K562 (cell line): Measurements from ENCODE around the gene SPHK1. TPM values are rescaled to one million over a fixed set of nuclear protein-coding genes. Genes with fewer than 3 reads are reported as not detected.

Experiments
- BCOR ChIP-seq: fragments of 450-650 bp; IDR thresholded peaks from 2 replicates; pipeline ENCODE4 v1.6.1; 2016
- CBFA2T3 ChIP-seq: fragments of 450-650 bp; IDR thresholded peaks from 2 replicates; pipeline ENCODE4 v1.6.1; 2017
- HDAC6 ChIP-seq: IDR thresholded peaks from 2 replicates; pipeline ENCODE4 v1.6.1; 2012; ENCODE audit warnings: low read depth, mild to moderate bottlenecking, control low read depth, inconsistent platforms, low read length, moderate library complexity
- MAFG ChIP-seq: fragments of 450-650 bp; conservative IDR thresholded peaks from 2 replicates; pipeline ENCODE4 v1.6.1; 2016; ENCODE audit warnings: missing genetic modification characterization, missing compliant biosample characterization
- NCOA1 ChIP-seq: fragments of 450-650 bp; IDR thresholded peaks from 2 replicates; pipeline ENCODE4 v1.6.1; 2016; ENCODE audit warnings: low read depth
- POLR2AphosphoS2 ChIP-seq: IDR thresholded peaks from 2 replicates; pipeline ENCODE4 v1.6.1; 2012; ENCODE audit warnings: low read length, improper control_type of control experiment
- POLR2H ChIP-seq: IDR thresholded peaks from 2 replicates; pipeline ENCODE4 v1.6.1; 2016; ENCODE audit warnings: missing genetic modification characterization, low read depth, mild to moderate bottlenecking, control low read depth, missing compliant biosample characterization, moderate library complexity
- U2AF1 ChIP-seq: fragments of 200-400 bp; formaldehyde crosslinking; optimal IDR thresholded peaks from 2 replicates; pipeline ENCODE3; 2017; ENCODE audit warnings: mild to moderate bottlenecking, low read depth, low read length, moderate library complexity
- ZEB2 ChIP-seq: fragments of 450-650 bp; IDR thresholded peaks from 2 replicates; pipeline ENCODE4 v1.6.1; 2016
- ZNF253 ChIP-seq: fragments of 250-450 bp; sonication (Bioruptor Pico); conservative IDR thresholded peaks from 2 replicates; pipeline ENCODE4 v1.6.1; 2021; ENCODE audit warnings: mild to moderate bottlenecking
- polyA plus RNA-seq, 8 experiments: library from polyadenylated mRNA; depleted of rRNA in 4 of 8; stranded (reverse) in 5 of 8; unstranded in 3 of 8; fragments of >200 nt; fragmentation: Nextera tagmentation in 2 of 8; fragmentation: Illumina TruSeq in 1 of 8; extraction: Ambion mirVana in 2 of 8; extraction: Trizol in 1 of 8; gene quantifications; 2 replicates each; pipeline versions ENCODE4 v1.2.1 to v1.2.3, GENCODE V29; 2011 to 2014; ENCODE audit warnings: inconsistent platforms in 1 of 8, missing spikeins in 1 of 8
- total RNA-seq, 7 experiments: library from RNA; depleted of rRNA in 6 of 7; stranded (reverse); fragments of >200 nt in 6 of 7; fragmentation: Illumina TruSeq in 2 of 7; extraction: Trizol in 2 of 7; gene quantifications; 2 replicates each; pipeline versions ENCODE4 v1.2.1 to v1.2.3, GENCODE V29; 2011 to 2021; ENCODE audit warnings: low replicate concordance in 1 of 7
- TF ChIP-seq, protein P1 (sequence below): fragments of 250-450 bp; sonication (Bioruptor Pico); IDR thresholded peaks from 2 replicates; pipeline ENCODE4 v1.5.0; 2021; ENCODE audit warnings: mild to moderate bottlenecking, moderate library complexity
- TF ChIP-seq, protein P2 (sequence below): fragments of 450-650 bp; formaldehyde crosslinking; IDR thresholded peaks from 2 replicates; pipeline ENCODE4 v1.4.0; 2020; ENCODE audit warnings: mild to moderate bottlenecking, mixed read lengths
- TF ChIP-seq, protein P3 (sequence below): sonication (generic); formaldehyde crosslinking; IDR thresholded peaks from 2 replicates; pipeline ENCODE4 v1.8.0; 2022; ENCODE audit warnings: mild to moderate bottlenecking, low read depth, missing genetic modification reagents
- TF ChIP-seq, protein P4 (sequence below): sonication (generic); formaldehyde crosslinking; IDR thresholded peaks from 2 replicates; pipeline ENCODE4 v1.8.0; 2022; ENCODE audit warnings: mild to moderate bottlenecking, missing genetic modification reagents
- TF ChIP-seq, protein P5 (sequence below), 3 experiments: fragments of 200-800 bp in 1 of 3; sonication (Bioruptor generic) in 1 of 3; sonication (generic) in 1 of 3; formaldehyde crosslinking in 1 of 3; IDR thresholded peaks; 2 replicates each; pipeline versions ENCODE4 v1.6.1 to v1.8.0; 2016 to 2022; ENCODE audit warnings: mild to moderate bottlenecking in 2 of 3, missing compliant biosample characterization in 2 of 3, missing genetic modification characterization in 2 of 3, missing genetic modification reagents in 1 of 3

The SPHK1 gene
- total and polyA plus RNA-seq, 9 of the 15 experiments (the other 6 are each of a cell fraction or from before 2014, with no cell fraction given) = 0.21 to 60.3 (median 14.5) TPM

- TF ChIP-seq, protein P1, sequence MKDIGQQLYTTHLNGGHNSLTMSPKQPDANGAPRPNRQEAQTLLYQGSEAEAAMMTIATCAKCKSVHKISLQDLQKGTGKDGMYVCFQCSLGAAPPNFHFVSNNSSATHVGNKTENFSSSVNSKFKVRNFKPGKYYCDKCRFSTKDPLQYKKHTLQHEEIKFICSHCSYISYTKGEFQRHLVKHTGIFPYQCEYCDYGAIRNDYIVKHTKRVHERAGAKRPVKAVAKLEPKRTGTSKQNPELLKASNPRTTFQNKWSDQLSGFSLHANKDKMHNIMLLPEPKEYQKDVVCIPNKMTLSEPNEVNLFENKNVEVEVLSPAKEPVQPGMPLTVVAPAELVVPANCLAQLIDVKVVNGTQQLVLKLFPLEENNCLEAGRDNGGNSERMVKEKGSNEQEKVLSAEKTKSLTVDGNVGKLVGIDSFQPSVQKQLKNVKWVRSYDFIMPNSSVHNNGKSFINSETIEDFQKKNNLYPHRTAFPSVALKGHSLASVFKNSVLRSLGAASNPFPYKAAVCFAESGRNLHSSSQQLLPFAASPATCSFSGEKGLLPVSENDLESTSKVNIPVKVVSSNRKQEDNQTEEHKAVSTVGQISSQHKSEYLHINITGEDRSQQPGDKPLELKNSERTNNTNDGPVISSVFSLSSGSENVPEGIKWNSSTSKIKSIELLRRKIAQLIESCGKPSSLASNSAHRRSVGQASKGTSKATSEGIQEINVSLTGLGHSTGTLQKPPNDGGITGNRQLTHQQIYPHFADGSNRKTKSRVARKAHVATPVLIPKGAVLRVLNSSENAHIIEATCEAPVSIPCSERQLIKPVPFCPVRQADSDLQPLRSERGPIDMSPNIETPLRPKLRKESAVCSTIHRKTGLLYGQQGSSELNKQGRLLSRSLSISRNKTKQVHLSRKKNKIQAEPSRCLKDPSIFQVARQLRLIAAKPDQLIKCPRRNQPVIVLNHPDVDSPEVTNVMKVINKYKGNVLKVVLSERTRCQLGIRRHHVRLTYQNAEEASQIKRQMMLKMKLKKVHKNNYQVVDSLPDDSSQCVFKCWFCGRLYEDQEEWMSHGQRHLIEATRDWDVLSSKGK (CRISPR knock-in tag) = no peak
- no peak for TF ChIP-seq POLR2H (tag)
- TF ChIP-seq BCOR = 0 out of 2 replicates have a peak, but pooled peaks have one; percentile 9
- no peak for TF ChIP-seq POLR2AphosphoS2
- TF ChIP-seq ZNF253 (CRISPR knock-in tag) = no peak
- TF ChIP-seq CBFA2T3 = peak; percentile 16
- no peak for TF ChIP-seq NCOA1
- no peak for TF ChIP-seq ZEB2
- TF ChIP-seq U2AF1 = no peak
- TF ChIP-seq, protein P2, sequence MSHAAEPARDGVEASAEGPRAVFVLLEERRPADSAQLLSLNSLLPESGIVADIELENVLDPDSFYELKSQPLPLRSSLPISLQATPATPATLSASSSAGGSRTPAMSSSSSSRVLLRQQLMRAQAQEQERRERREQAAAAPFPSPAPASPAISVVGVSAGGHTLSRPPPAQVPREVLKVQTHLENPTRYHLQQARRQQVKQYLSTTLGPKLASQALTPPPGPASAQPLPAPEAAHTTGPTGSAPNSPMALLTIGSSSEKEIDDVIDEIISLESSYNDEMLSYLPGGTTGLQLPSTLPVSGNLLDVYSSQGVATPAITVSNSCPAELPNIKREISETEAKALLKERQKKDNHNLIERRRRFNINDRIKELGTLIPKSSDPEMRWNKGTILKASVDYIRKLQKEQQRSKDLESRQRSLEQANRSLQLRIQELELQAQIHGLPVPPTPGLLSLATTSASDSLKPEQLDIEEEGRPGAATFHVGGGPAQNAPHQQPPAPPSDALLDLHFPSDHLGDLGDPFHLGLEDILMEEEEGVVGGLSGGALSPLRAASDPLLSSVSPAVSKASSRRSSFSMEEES (CRISPR knock-in tag) = no peak
- TF ChIP-seq, protein P3, sequence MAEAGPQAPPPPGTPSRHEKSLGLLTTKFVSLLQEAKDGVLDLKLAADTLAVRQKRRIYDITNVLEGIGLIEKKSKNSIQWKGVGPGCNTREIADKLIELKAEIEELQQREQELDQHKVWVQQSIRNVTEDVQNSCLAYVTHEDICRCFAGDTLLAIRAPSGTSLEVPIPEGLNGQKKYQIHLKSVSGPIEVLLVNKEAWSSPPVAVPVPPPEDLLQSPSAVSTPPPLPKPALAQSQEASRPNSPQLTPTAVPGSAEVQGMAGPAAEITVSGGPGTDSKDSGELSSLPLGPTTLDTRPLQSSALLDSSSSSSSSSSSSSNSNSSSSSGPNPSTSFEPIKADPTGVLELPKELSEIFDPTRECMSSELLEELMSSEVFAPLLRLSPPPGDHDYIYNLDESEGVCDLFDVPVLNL = no peak
- TF ChIP-seq, protein P4, sequence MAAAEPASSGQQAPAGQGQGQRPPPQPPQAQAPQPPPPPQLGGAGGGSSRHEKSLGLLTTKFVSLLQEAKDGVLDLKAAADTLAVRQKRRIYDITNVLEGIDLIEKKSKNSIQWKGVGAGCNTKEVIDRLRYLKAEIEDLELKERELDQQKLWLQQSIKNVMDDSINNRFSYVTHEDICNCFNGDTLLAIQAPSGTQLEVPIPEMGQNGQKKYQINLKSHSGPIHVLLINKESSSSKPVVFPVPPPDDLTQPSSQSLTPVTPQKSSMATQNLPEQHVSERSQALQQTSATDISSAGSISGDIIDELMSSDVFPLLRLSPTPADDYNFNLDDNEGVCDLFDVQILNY (CRISPR knock-in tag) = no peak
- no peak for TF ChIP-seq MAFG (tag)
- TF ChIP-seq, protein P5, sequence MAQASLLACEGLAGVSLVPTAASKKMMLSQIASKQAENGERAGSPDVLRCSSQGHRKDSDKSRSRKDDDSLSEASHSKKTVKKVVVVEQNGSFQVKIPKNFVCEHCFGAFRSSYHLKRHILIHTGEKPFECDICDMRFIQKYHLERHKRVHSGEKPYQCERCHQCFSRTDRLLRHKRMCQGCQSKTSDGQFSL (CRISPR knock-in tag; IDR thresholded peaks at IDR 0.05) = peak; percentile 44; the same call in 1 of the 2 replicates
- TF ChIP-seq, protein P5 (tag; IDR thresholded peaks at IDR 0.05) = no peak
- TF ChIP-seq HDAC6 = no peak
Measured at GRCh38 chr17:76383546-76384221, 725 bp upstream of the SPHK1 start (continued).
